ENCODE measurements around the gene EIF4H. TPM values are rescaled to one million over a fixed set of nuclear protein-coding genes. Genes with fewer than 3 reads are reported as not detected.

Gene EIF4H
- total and polyA plus RNA-seq, 4 donors, result 125 to 250 (median 223) TPM

GRCh38 chr7:74190259-74190658 lies 16.1 kb downstream of the EIF4H start:
- H3K4me1 ChIP-seq (ENCODE audit: control insufficient read depth in 5 of 5, insufficient read depth in 5 of 5, low read length in 5 of 5), result peaks cover 6 to 16% (median 9%) of the 10 kb centered on the region in 5 donors
- no peaks in the 10 kb centered on the region for H3K9me3 ChIP-seq (ENCODE audit: control insufficient read depth in 4 of 4, insufficient read depth in 3 of 4, low read length in 3 of 4)
- no peak overlapping the region for H3K9ac ChIP-seq (ENCODE audit: insufficient read depth in 1 of 2, low read length in 2 of 2)
- no peak overlapping the region for H3K4me3 ChIP-seq
- DNase-seq, result no peak
- 93 to 96% methylated on average over 7 of the region's 7 CpGs for WGBS, 2 donors
- no peak for TF ChIP-seq CTCF (IDR thresholded peaks at IDR 0.05; ENCODE audit: control extremely low read depth, extremely low read depth)
- H3K36me3 ChIP-seq (ENCODE audit: control insufficient read depth in 4 of 4, insufficient read depth in 4 of 4, low read length in 4 of 4), result peaks cover 46 to 55% (median 48%) of the 10 kb centered on the region in 4 donors
- ATAC-seq (ENCODE audit: insufficient read depth, low FRiP score), result no peak
- H3K27me3 ChIP-seq (ENCODE audit: control insufficient read depth in 3 of 3, insufficient read depth in 3 of 3, low read length in 2 of 3), result no peaks in the 10 kb centered on the region
- H3K27ac ChIP-seq (ENCODE audit: low read depth in 1 of 2, low read length in 1 of 2), result no peak overlapping the region

- no peak overlapping the region for H3K9ac ChIP-seq (ENCODE audit: insufficient read depth in 1 of 2, low read length in 2 of 2)
- H3K4me1 ChIP-seq (ENCODE audit: control insufficient read depth in 5 of 5, insufficient read depth in 5 of 5, low read length in 5 of 5), result peaks cover 3 to 10% (median 4%) of the 10 kb centered on the region in 5 donors
- no peak for DNase-seq
- no peak overlapping the region for H3K27ac ChIP-seq (ENCODE audit: low read depth in 1 of 2, low read length in 1 of 2)
- ATAC-seq (ENCODE audit: insufficient read depth, low FRiP score), result no peak
- peaks cover 48 to 55% (median 49%) of the 10 kb centered on the region in 4 donors for H3K36me3 ChIP-seq (ENCODE audit: control insufficient read depth in 4 of 4, insufficient read depth in 4 of 4, low read length in 4 of 4)
- no peak overlapping the region for H3K4me3 ChIP-seq
- no peaks in the 10 kb centered on the region for H3K27me3 ChIP-seq (ENCODE audit: control insufficient read depth in 3 of 3, insufficient read depth in 3 of 3, low read length in 2 of 3)
- TF ChIP-seq CTCF (IDR thresholded peaks at IDR 0.05; ENCODE audit: control extremely low read depth, extremely low read depth), result no peak
- H3K9me3 ChIP-seq (ENCODE audit: control insufficient read depth in 4 of 4, insufficient read depth in 3 of 4, low read length in 3 of 4), result no peaks in the 10 kb centered on the region
- WGBS, 2 donors, result 94 to 96% methylated on average over 9 of the region's 9 CpGs
Observed at GRCh38 chr7:74191231-74191630, 17.1 kb downstream of the EIF4H start.

- 90% methylated on average over 8 of the region's 8 CpGs for WGBS, 2 donors
- peaks cover 0 to 4% (median 0%) of the 10 kb centered on the region in 5 donors for H3K4me1 ChIP-seq (ENCODE audit: control insufficient read depth in 5 of 5, insufficient read depth in 5 of 5, low read length in 5 of 5)
- DNase-seq (no peak), ATAC-seq (ENCODE audit: insufficient read depth, low FRiP score) (no peak)
- no peak overlapping the region for H3K9ac ChIP-seq (ENCODE audit: insufficient read depth in 1 of 2, low read length in 2 of 2)
- H3K36me3 ChIP-seq (ENCODE audit: control insufficient read depth in 4 of 4, insufficient read depth in 4 of 4, low read length in 4 of 4), result peaks cover 45 to 53% (median 51%) of the 10 kb centered on the region in 4 donors
- no peak for TF ChIP-seq CTCF (IDR thresholded peaks at IDR 0.05; ENCODE audit: control extremely low read depth, extremely low read depth)
- H3K9me3 ChIP-seq (ENCODE audit: control insufficient read depth in 4 of 4, insufficient read depth in 3 of 4, low read length in 3 of 4), result no peaks in the 10 kb centered on the region
- H3K4me3 ChIP-seq, result no peak overlapping the region
- no peaks in the 10 kb centered on the region for H3K27me3 ChIP-seq (ENCODE audit: control insufficient read depth in 3 of 3, insufficient read depth in 3 of 3, low read length in 2 of 3)
- no peak overlapping the region for H3K27ac ChIP-seq (ENCODE audit: low read depth in 1 of 2, low read length in 1 of 2)
Observed at GRCh38 chr7:74193054-74193453, 18.9 kb downstream of the EIF4H start.

- no peak overlapping the region for H3K27ac ChIP-seq (ENCODE audit: low read depth in 1 of 2, low read length in 1 of 2)
- DNase-seq, result no peak
- no peaks in the 10 kb centered on the region for H3K4me1 ChIP-seq (ENCODE audit: control insufficient read depth in 5 of 5, insufficient read depth in 5 of 5, low read length in 5 of 5)
- peaks cover 37 to 45% (median 44%) of the 10 kb centered on the region in 4 donors for H3K36me3 ChIP-seq (ENCODE audit: control insufficient read depth in 4 of 4, insufficient read depth in 4 of 4, low read length in 4 of 4)
- WGBS, 2 donors, result 93% methylated on average over 7 of the region's 7 CpGs
- no peak for TF ChIP-seq CTCF (IDR thresholded peaks at IDR 0.05; ENCODE audit: control extremely low read depth, extremely low read depth)
- H3K9ac ChIP-seq (ENCODE audit: insufficient read depth in 1 of 2, low read length in 2 of 2), result no peak overlapping the region
- H3K27me3 ChIP-seq (ENCODE audit: control insufficient read depth in 3 of 3, insufficient read depth in 3 of 3, low read length in 2 of 3), result no peaks in the 10 kb centered on the region
- no peaks in the 10 kb centered on the region for H3K9me3 ChIP-seq (ENCODE audit: control insufficient read depth in 4 of 4, insufficient read depth in 3 of 4, low read length in 3 of 4)
- H3K4me3 ChIP-seq, result no peak overlapping the region
- ATAC-seq (ENCODE audit: insufficient read depth, low FRiP score), result no peak
Observed at GRCh38 chr7:74193913-74194312, 19.8 kb downstream of the EIF4H start.
